ENCODE measurements around the gene LKAAEAR1. TPM values are rescaled to one million over a fixed set of nuclear protein-coding genes. Genes with fewer than 3 reads are reported as not detected.
A peak's percentile ranks its signal among the peaks of the same experiment; 100 is the strongest.

The LKAAEAR1 gene
- total and polyA plus RNA-seq, 2 of the 13 experiments (the other 11 are each of a cell fraction or from before 2014, with no cell fraction given), result not detected

- TF ChIP-seq BORCS8-MEF2B (CRISPR knock-in tag; IDR thresholded peaks at IDR 0.05) (peak; percentile 60), IKZF1 (IDR thresholded peaks at IDR 0.05) (no peak), RAD51 (IDR thresholded peaks at IDR 0.05; ENCODE audit: borderline replicate concordance) (no peak), CREM (IDR thresholded peaks at IDR 0.05) (no peak), CREM (CRISPR knock-in tag; IDR thresholded peaks at IDR 0.05) (no peak), DR1 (CRISPR knock-in tag; IDR thresholded peaks at IDR 0.05) (no peak), ZNF781 (CRISPR knock-in tag; IDR thresholded peaks at IDR 0.05; ENCODE audit: borderline replicate concordance, not compliant biosample characterization) (peak; percentile 10), RELA (CRISPR knock-in tag; IDR thresholded peaks at IDR 0.05) (peak; percentile 80; the same call in 1 of the 2 replicates), WIZ (CRISPR knock-in tag; IDR thresholded peaks at IDR 0.05) (no peak), ZSCAN12 (CRISPR knock-in tag; IDR thresholded peaks at IDR 0.05) (0 out of 2 replicates have a peak, but pooled peaks have one; percentile 30), NFKBIZ (CRISPR knock-in tag; IDR thresholded peaks at IDR 0.05) (peak; percentile 80; the same call in 1 of the 2 replicates), CHCHD3 (CRISPR knock-in tag; IDR thresholded peaks at IDR 0.05) (peak; percentile 89), ELF1 (CRISPR knock-in tag; IDR thresholded peaks at IDR 0.05) (no peak; the same call in 1 of the 2 replicates), ZFAT (CRISPR knock-in tag; conservative IDR thresholded peaks at IDR 0.05) (no peak), CCDC6 (CRISPR knock-in tag; IDR thresholded peaks at IDR 0.05) (peak; percentile 80; the same call in 1 of the 2 replicates)
- TF ChIP-seq, protein P1, sequence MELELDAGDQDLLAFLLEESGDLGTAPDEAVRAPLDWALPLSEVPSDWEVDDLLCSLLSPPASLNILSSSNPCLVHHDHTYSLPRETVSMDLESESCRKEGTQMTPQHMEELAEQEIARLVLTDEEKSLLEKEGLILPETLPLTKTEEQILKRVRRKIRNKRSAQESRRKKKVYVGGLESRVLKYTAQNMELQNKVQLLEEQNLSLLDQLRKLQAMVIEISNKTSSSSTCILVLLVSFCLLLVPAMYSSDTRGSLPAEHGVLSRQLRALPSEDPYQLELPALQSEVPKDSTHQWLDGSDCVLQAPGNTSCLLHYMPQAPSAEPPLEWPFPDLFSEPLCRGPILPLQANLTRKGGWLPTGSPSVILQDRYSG (CRISPR knock-in tag; IDR thresholded peaks at IDR 0.05), result 0 out of 2 replicates have a peak, but pooled peaks have one; percentile 58
- TF ChIP-seq, protein P2, sequence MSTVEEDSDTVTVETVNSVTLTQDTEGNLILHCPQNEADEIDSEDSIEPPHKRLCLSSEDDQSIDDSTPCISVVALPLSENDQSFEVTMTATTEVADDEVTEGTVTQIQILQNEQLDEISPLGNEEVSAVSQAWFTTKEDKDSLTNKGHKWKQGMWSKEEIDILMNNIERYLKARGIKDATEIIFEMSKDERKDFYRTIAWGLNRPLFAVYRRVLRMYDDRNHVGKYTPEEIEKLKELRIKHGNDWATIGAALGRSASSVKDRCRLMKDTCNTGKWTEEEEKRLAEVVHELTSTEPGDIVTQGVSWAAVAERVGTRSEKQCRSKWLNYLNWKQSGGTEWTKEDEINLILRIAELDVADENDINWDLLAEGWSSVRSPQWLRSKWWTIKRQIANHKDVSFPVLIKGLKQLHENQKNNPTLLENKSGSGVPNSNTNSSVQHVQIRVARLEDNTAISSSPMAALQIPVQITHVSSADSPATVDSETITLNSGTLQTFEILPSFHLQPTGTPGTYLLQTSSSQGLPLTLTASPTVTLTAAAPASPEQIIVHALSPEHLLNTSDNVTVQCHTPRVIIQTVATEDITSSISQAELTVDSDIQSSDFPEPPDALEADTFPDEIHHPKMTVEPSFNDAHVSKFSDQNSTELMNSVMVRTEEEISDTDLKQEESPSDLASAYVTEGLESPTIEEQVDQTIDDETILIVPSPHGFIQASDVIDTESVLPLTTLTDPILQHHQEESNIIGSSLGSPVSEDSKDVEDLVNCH (CRISPR knock-in tag; IDR thresholded peaks at IDR 0.05), result 0 out of 2 replicates have a peak, but pooled peaks have one; percentile 88
- TF ChIP-seq, protein P3, sequence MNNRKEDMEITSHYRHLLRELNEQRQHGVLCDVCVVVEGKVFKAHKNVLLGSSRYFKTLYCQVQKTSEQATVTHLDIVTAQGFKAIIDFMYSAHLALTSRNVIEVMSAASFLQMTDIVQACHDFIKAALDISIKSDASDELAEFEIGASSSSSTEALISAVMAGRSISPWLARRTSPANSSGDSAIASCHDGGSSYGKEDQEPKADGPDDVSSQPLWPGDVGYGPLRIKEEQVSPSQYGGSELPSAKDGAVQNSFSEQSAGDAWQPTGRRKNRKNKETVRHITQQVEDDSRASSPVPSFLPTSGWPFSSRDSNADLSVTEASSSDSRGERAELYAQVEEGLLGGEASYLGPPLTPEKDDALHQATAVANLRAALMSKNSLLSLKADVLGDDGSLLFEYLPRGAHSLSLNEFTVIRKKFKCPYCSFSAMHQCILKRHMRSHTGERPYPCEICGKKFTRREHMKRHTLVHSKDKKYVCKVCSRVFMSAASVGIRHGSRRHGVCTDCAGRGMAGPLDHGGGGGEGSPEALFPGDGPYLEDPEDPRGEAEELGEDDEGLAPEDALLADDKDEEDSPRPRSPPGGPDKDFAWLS (CRISPR knock-in tag; IDR thresholded peaks at IDR 0.05; ENCODE audit: borderline replicate concordance), result peak; percentile 90; the same call in 1 of the 2 replicates
- TF ChIP-seq, protein P4, sequence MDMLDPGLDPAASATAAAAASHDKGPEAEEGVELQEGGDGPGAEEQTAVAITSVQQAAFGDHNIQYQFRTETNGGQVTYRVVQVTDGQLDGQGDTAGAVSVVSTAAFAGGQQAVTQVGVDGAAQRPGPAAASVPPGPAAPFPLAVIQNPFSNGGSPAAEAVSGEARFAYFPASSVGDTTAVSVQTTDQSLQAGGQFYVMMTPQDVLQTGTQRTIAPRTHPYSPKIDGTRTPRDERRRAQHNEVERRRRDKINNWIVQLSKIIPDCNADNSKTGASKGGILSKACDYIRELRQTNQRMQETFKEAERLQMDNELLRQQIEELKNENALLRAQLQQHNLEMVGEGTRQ (IDR thresholded peaks at IDR 0.05; ENCODE audit: low read depth, low read length), result no peak
- TF ChIP-seq, protein P4 (CRISPR knock-in tag; IDR thresholded peaks at IDR 0.05; ENCODE audit: borderline replicate concordance), result no peak
Observed at GRCh38 chr20:64041040-64041780, 43.0 kb downstream of the LKAAEAR1 start (continued).

Data from HepG2 (cell line).